ENCODE results near the gene QARS1. TPM values are rescaled to one million over a fixed set of nuclear protein-coding genes. Genes with fewer than 3 reads are reported as not detected.

QARS1 gene
- total and polyA plus RNA-seq, 2 of the 13 experiments (the other 11 are each of a cell fraction or from before 2014, with no cell fraction given): 307 to 327 TPM

GRCh38 chr3:49093853-49094767 lies 10.4 kb downstream of the QARS1 start, which contains the start of gene QRICH1 (continued):
- no peak for TF ChIP-seq FOXC1 (CRISPR knock-in tag; IDR thresholded peaks at IDR 0.05; ENCODE audit: borderline replicate concordance)
- peak; percentile 52; the same call in 1 of the 2 replicates for TF ChIP-seq ZNF335 (CRISPR knock-in tag; IDR thresholded peaks at IDR 0.05)
- no peak; the same call in none of the 2 replicates for TF ChIP-seq MXD4 (CRISPR knock-in tag; IDR thresholded peaks at IDR 0.05)
- peak; percentile 81 for TF ChIP-seq ZFP36L1 (CRISPR knock-in tag; IDR thresholded peaks at IDR 0.05)
- no peak for TF ChIP-seq CSRNP1 (CRISPR knock-in tag; IDR thresholded peaks at IDR 0.05)
- TF ChIP-seq KLF9 (CRISPR knock-in tag; IDR thresholded peaks at IDR 0.05; ENCODE audit: low read depth): 0 out of 2 replicates have a peak, but pooled peaks have one; percentile 10
- no peak for TF ChIP-seq KLF13 (CRISPR knock-in tag; IDR thresholded peaks at IDR 0.05)
- TF ChIP-seq MEF2D (CRISPR knock-in tag; IDR thresholded peaks at IDR 0.05): no peak
- no peak for TF ChIP-seq E2F1 (CRISPR knock-in tag; IDR thresholded peaks at IDR 0.05)
- TF ChIP-seq ZBTB44 (CRISPR knock-in tag; IDR thresholded peaks at IDR 0.05): no peak
- peak; percentile 71; the same call in 1 of the 2 replicates for TF ChIP-seq ZNF598 (CRISPR knock-in tag; IDR thresholded peaks at IDR 0.05; ENCODE audit: borderline replicate concordance)
- TF ChIP-seq ZFP36 (IDR thresholded peaks at IDR 0.05; ENCODE audit: borderline replicate concordance, low read depth, low read length, partially characterized antibody): no peak
- TF ChIP-seq HNF4G (IDR thresholded peaks at IDR 0.05; ENCODE audit: borderline replicate concordance, low read depth, low read length): peak; percentile 9; the same call in 1 of the 2 replicates
- TF ChIP-seq HNF4G (CRISPR knock-in tag; IDR thresholded peaks at IDR 0.05; ENCODE audit: borderline replicate concordance, low read depth): no peak; the same call in 1 of the 2 replicates
- TF ChIP-seq ZNF180 (CRISPR knock-in tag; IDR thresholded peaks at IDR 0.05; ENCODE audit: borderline replicate concordance, low read depth): no peak
- TF ChIP-seq KAT8 (CRISPR knock-in tag; IDR thresholded peaks at IDR 0.05): peak; percentile 79
- TF ChIP-seq SMARCE1 (IDR thresholded peaks at IDR 0.05; ENCODE audit: borderline replicate concordance): no peak
- no peak for TF ChIP-seq TEF (CRISPR knock-in tag; IDR thresholded peaks at IDR 0.05)
- no peak for TF ChIP-seq NFKB2 (CRISPR knock-in tag; IDR thresholded peaks at IDR 0.05; ENCODE audit: borderline replicate concordance)
- TF ChIP-seq ATF3 (CRISPR knock-in tag; IDR thresholded peaks at IDR 0.05): no peak
- peak; percentile 74; the same call in 1 of the 2 replicates for TF ChIP-seq ZNF619 (CRISPR knock-in tag; IDR thresholded peaks at IDR 0.05)
- no peak for TF ChIP-seq ZNF878 (CRISPR knock-in tag; IDR thresholded peaks at IDR 0.05)
- TF ChIP-seq ZNF552 (CRISPR knock-in tag; IDR thresholded peaks at IDR 0.05; ENCODE audit: borderline replicate concordance): no peak; the same call in 1 of the 2 replicates
- peak; percentile 75 for TF ChIP-seq ZIK1 (CRISPR knock-in tag; IDR thresholded peaks at IDR 0.05; ENCODE audit: borderline replicate concordance, low read depth)
